HFF-Myc (cell line): ENCODE data around the gene TUBGCP4.

Experiments
- DNase-seq: peaks from one replicate; pipeline ENCODE4 v3.0.0-alpha.2; 2011; ENCODE audit warnings: low read depth; ENCODE audit errors: extremely low read depth
- H3K4me3 ChIP-seq: replicated peaks from 2 replicates; pipeline ENCODE4 v1.5.1; 2011; ENCODE audit warnings: low read depth, mild to moderate bottlenecking, control low read depth, low read length
- TF ChIP-seq, protein P1 (sequence below): IDR thresholded peaks from 2 replicates; pipeline ENCODE4 v1.5.1; 2012; ENCODE audit warnings: mild to moderate bottlenecking, low read depth, low read length, control low read depth; ENCODE audit errors: missing control alignments

TUBGCP4 gene

DNA sequence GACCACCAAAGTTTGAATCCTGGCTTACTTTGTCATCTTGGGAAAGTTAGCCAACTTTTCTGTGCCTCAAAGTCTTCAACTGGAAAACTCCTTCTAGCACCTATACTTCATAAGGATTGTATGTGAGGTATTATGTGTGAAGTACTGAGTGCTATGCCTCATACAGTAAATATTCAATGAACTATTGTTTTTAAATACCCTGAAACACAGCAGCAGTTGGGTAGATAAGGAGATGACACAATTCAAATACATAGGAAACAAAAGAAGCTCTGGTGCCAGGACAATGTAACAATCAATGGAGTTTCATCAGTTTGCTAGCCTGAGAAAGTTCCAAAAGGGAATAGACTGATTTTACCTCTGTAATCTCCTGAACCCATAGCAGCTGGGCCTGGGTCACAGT is 43.3 kb downstream of the TUBGCP4 start:
- H3K4me3 ChIP-seq, result no peak overlapping the region
- DNase-seq, result no peak
- TF ChIP-seq, protein P1, sequence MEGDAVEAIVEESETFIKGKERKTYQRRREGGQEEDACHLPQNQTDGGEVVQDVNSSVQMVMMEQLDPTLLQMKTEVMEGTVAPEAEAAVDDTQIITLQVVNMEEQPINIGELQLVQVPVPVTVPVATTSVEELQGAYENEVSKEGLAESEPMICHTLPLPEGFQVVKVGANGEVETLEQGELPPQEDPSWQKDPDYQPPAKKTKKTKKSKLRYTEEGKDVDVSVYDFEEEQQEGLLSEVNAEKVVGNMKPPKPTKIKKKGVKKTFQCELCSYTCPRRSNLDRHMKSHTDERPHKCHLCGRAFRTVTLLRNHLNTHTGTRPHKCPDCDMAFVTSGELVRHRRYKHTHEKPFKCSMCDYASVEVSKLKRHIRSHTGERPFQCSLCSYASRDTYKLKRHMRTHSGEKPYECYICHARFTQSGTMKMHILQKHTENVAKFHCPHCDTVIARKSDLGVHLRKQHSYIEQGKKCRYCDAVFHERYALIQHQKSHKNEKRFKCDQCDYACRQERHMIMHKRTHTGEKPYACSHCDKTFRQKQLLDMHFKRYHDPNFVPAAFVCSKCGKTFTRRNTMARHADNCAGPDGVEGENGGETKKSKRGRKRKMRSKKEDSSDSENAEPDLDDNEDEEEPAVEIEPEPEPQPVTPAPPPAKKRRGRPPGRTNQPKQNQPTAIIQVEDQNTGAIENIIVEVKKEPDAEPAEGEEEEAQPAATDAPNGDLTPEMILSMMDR, result no peak

DNA sequence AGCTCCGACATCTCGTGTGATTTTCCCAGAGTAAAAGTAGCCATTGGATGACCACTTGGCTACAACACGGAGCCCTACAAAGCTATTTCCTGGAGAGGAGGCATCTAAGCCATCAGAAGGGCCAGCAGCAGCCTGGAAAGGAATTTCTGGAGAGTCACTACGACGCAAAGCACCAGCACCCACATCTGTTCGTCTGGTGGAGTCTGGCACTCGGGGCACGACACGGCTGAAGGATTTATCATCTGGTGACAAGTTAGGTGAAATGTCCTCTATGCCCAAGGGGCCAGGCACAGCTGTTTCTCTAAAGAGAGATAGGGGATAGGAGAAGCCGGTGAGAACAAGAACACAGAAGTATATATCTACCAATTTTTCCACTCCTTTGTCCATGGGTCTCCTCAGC is 49.5 kb downstream of the TUBGCP4 start:
- DNase-seq, result no peak

DNA sequence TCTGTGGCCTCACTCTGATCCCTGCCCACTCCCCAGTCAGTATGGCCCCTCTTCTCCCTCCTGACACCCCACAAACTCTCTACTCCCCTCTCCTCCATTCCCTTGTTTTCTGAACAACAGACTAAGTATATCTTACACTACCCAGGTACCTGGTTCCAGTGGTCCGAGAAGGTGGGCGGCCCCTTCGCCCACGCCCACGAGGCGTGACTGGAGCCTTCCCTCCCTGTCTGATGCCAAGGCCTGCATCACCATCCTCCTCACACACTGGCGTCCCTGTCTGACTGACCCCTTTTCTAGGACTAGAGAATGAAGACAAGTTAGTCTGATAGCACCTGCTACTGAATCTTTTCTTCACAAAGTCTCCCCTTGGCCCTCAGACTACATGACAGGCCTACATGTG is 50.0 kb downstream of the TUBGCP4 start:
- DNase-seq, result no peak
- TF ChIP-seq, protein P1, result no peak
- H3K4me3 ChIP-seq, result no peak overlapping the region

More for the DNA sequence above, 49.5 kb downstream of the TUBGCP4 start:
- no peak overlapping the region for H3K4me3 ChIP-seq
- TF ChIP-seq, protein P1, result no peak

DNA sequence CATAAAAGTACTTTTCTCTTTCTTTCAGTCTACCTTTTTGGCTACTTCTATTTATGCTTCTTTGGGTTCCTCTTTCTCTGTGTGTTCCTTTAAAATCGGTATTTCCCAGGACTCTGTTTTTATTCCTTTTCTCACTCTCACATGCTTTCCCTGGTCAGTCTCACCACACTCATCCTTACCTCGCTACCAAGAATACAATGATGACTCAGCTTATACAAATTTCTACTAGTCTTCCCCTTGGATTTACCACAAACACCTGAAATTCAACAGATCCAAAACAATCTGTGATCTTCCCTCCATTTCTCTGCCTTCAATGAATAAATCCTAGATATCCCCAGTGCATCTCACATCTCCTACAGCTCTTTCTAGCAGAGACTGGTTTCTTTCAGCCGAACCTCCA is 52.9 kb downstream of the TUBGCP4 start:
- no peak overlapping the region for H3K4me3 ChIP-seq
- DNase-seq, result no peak
- TF ChIP-seq, protein P1, result no peak

DNA sequence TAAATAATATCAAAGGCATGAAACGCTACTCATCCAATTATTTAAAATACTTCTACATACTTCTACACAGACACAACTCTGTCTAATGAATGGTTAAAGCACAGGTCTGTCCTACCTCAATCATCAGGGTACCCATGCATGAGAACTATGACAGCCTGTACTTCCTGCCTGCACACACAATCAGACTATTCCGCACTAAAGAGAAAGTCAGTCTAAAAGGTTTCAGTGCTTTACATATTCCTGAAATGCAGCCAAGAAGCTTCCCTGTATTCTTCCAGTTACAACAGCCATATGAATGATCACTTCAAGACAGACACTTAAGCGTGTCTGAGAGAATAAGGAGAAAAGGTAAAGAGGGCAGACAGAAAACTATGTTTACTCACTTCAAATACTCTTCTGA is 58.8 kb downstream of the TUBGCP4 start:
- TF ChIP-seq, protein P1, result no peak
- DNase-seq, result no peak
- no peak overlapping the region for H3K4me3 ChIP-seq

DNA sequence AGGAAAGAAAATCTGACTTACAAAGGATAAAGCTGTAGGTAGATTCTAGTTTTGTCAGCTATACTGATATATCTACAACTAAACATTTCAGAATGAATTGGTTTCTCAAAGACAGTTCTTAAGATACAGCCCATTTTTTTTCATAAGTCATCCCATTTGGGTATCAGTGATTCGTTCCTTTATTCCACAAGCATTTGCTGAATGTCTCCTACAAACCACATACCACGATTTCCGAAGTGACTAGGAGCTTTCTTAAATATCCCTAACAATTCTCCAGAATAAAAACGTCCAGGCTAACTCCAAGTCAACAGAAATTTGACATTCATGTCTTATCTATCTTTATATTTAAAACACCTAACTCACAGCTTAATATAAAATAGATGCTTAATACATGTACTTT is 62.3 kb downstream of the TUBGCP4 start:
- H3K4me3 ChIP-seq, result no peak overlapping the region
- DNase-seq, result no peak
- TF ChIP-seq, protein P1, result no peak

DNA sequence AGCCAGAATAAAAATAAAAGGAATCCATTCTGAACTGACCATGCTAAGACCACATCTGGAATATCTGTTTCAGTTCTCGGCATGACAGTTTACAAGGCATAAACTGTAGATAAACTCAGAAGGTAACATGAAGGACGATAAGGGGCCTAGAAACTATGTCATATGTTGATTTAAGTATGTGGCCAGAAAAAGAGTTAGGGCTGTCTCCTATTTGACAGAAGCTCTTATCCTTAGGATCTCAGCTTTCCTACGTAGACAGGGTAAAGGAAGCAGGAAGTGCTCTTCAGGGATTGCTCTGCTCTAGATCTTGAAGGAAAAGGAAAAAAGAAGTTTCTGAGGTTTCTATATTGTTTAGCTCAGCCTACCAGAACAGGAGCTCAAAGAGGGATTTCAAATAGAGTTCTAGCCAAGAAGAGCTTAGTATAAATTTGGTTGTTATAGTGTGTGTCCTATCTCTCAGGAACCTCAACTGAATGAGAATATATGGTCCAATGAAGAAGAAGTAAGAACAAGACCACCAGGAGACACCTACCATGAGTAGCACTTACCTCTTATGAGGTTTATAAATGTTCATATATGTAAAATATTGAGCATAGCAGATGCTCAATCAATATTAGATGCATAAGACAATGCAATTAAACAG is 62.9 kb downstream of the TUBGCP4 start:
- H3K4me3 ChIP-seq, result no peak overlapping the region
- DNase-seq, result no peak
- TF ChIP-seq, protein P1, result no peak
